Stimulated activated CD4-positive, alpha-beta T cell treated with anti-CD3 and anti-CD28 coated beads, TNF-alpha, amount 100 ng/mL, for 48 hours (primary cell): ENCODE results near the gene CCDC148.
A peak's percentile ranks its signal among the peaks of the same experiment; 100 is the strongest.

Experiments
- DNase-seq, 3 donors: peaks; one replicate each; pipeline ENCODE4 v3.0.0-alpha.2; 2020; ENCODE audit warnings: low read depth in 3 of 3

CCDC148 gene

DNA sequence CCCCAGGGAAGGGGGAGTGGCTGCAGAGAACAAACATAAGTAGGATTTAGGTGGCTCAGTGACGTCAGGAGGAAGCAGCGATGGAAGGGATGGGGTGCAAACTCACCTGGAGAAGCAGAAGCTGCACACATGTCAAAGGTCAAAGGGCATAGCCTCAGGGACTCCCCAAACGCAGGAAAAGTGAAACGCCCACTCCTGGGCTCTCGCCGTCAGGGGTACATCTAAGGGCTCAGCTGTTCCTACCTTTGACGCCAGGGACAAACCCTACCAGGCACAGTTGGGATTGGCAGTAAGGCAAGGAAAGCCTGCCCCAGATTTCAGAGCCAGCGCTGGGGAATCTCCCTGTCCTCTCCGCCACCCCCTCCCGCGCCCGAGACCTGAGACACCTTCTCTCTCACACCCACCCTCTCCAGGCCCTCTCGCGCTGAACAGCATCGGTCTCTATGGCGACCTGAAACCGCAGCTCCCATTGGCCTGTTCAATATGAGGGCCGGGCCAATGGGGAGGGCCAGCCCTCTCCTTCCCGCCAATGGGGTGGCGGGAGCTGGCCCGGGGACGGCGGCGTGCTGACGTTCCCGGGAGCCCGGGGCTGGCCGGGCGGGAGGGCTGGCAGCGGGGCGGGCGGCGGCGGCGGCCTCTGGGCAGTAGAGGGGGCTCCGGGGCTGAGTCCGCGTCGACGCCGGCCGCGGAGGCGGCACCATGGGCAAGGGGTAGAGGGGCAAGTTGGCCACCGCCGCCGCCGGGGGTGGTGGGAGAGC is at the start of gene CCDC148, which contains the start of gene PKP4:
TSS of gene CCDC148 (minus strand) at position 445 of the 758 bp plus-strand sequence. CDS start at position 131, 314 bp downstream.
TSS of gene PKP4 (plus strand) at position 644 of the 758 bp plus-strand sequence. CDS start 76,233 bp downstream, outside the sequence.
- peak; percentile 66 to 83 (median 83) for DNase-seq

GRCh38 chr2:158505448-158505934 is 48.9 kb upstream of the CCDC148 start:
- no peak for DNase-seq

DNA sequence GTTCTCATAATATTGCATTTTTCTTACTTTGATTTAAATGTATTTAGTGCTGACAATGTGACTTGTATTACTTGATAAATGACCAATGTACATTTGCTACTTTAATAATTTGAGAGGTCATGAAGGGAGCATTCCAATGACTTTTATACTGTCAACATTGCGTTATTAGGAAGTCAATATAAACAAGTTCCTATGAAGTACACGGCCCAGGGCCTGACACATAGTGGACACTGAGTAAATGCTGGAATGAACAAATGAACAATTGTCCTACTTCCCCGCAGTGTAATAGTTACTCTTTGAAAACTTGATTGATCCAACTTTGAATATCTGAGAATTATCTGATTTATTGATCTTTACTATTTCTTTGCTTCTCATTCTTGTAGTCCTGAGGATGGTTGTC is 47.5 kb upstream of the CCDC148 start:
- DNase-seq, result no peak

- DNase-seq, result no peak
Measured at GRCh38 chr2:158502974-158503373, 46.4 kb upstream of the CCDC148 start.

GRCh38 chr2:158501301-158501700 is 44.7 kb upstream of the CCDC148 start:
- DNase-seq, result no peak

DNA sequence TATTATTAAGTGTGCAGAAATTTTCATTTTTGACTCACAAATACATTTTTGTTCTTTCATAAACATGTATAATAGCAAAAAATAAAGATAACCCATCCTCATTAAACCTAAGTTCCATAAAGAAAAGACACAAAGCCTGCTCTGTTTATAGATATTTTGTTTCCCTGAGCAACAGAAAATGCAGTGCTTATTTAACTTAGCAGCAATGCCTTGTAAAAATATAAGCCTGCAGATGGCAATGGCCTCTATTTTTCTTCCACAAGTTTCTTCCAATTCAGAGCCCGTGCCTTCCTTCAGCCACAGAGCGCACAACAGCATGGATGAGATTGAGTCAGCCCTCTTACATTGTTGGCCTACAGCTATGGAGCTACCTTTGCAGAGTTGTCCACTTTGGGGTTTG is 43.8 kb upstream of the CCDC148 start:
- DNase-seq, result no peak

GRCh38 chr2:158499383-158499782 is 42.8 kb upstream of the CCDC148 start:
- DNase-seq, result no peak

- no peak for DNase-seq
Measured at GRCh38 chr2:158498749-158499136, 42.2 kb upstream of the CCDC148 start.

DNA sequence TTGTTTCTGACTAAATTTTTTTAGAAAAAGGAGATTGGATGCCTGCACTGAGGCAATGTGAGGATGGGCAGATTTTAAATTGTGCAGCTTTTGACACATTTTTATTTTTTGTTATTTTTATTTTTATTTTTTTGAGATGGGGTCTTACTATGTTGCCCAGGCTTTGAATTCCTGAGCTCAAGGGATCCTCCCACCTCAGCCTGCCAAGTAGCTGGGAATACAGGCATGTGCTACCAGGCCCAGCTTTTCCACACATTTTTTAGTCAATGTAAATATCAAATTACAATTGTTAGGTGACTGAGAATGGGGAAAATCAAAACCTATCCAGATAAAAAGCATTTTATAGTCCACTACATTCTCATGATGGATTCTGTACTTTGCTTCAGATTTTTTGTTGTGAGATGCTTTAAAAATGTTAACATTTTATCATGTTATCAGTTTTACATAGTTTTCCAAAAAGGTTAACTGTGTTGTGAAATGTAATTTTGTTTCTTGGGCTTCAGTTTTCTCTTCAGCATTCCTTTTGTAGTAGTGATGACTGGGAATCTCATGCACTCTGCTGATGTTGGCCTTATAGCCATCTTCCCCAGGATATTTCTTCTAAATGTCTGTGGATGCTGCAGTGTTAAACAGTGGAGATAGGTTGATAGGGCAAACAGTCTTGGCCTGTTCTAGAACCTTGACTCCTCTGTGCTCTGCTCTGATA is 41.6 kb upstream of the CCDC148 start:
- DNase-seq, result no peak

- no peak for DNase-seq
Measured at GRCh38 chr2:158497486-158497885, 40.9 kb upstream of the CCDC148 start.

GRCh38 chr2:158496986-158497385 is 40.4 kb upstream of the CCDC148 start:
- no peak for DNase-seq

- DNase-seq, result no peak
Measured at GRCh38 chr2:158495175-158495574, 38.6 kb upstream of the CCDC148 start.

- no peak for DNase-seq
Measured at GRCh38 chr2:158493458-158493857, 36.9 kb upstream of the CCDC148 start.

DNA sequence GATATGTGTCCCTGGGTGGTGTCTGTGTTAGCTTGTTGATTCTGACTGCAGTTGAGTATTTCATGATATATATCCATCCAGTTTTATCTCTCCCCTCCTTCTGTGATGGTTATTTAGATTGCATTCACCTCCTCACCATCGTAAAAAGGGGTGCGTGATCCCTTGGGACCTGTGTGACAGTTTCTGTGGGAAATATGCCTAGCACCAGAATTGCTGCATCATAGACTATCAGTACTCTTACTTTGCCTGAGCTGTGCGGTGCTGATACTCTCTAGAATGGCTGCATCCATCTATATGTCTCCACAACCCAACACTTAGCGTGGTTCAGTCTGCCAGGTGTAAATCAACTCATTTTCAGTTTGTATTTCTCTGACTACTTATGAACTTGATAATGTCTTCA is 34.5 kb upstream of the CCDC148 start:
- no peak for DNase-seq

DNA sequence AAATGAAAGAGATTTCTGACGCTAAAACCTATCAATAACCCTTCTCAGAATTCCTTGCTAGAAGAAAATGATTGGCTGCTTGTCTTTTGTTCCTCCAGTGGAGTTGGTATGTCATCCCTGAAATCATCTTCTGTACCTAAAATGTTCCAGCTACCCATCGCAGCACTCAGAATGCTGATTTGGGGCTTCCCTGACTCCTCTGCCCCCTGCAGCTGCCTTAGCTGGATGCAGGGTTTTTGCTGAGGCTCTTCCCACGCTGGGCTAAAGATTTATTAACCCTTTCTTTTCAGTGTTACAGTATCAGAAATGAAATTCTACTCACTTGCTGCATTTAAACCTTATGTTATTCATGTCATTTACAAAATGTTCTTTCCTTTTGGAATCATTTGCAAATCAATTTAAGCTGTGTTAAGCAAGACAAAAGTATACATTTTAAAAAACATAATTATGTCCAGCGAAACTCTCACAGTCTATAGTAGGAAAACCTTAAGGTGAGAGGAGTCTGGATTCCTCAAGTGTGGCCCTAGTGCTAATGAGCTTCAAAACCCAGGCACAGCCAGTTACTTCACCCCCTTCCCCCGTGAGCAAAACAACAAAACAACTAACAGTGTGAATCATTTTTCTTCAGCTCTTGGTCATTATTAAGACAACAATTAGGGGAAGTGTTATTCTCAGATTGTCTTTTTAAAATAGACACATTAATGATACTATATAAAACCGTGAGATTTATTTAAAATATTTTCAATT is 33.0 kb upstream of the CCDC148 start:
- no peak for DNase-seq

DNA sequence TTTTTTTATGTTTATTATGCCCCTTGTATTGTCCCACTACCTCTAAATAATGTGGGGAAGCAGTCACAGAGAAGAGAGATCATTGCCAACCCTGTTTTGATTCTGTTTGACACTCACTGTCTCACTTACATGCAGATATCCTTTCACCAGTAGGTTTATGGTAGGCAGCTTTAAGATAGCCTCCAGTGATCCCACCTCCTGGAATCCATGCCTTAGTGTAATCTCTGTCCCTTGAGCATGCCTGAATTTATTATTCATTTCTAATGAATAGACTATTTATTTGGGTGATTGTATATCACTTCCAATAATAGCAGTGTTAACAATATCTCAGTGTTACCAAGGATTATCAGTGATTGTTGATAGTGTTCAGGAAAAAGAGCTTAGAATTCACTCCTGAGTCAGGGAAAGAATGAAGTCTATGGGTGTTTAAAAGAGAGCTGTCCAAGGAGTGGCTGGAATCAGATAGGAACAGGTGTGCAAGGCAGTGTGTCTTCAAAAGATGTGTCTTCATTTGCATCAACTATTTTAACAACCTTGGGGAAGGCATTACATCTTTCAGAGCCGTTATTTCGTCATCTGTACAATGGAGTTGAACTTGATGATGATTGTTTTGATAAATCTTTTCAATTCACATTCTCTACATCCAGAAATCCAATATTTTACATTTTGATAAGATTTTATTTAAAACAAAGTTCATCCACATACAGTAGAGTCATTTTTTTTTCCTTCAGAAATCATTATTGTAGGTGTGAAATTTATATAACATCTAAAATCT is 32.1 kb upstream of the CCDC148 start:
- no peak for DNase-seq

DNA sequence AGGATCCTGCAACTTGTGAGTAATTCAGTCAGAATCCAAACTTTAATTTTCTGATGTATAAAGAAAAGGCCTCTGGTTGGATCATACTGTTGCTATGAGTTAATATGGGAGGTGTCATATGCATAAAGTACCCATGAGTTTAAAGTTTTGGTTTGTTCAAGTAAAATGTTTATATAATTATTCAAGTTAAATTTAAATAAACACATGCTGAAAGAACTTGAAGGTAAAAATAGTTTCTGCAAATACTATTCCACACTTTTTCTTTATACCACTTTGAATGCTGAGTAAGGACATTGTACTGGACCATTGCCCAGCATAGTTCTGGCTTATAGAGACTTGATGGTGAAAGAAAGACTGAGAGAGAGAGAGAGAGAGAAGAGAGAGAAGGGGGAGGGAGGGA is 30.9 kb upstream of the CCDC148 start:
- DNase-seq, result no peak

DNA sequence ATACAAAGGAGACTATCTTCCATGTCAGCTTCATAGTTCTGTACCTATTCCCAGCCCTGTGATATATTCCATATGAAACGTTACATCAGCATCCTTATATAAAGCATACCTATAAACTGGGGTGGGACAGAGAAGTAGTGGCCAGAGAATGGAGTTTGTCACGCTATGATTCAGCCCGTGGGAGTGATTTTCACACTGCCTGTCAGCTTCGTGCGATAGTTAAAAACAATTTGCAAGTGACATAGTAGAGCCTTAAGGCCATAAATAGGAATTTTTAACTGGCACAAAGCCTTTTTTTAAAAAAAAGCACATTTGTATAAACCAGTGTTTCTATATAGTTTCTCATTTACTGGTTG is 30.4 kb upstream of the CCDC148 start:
- no peak for DNase-seq

DNA sequence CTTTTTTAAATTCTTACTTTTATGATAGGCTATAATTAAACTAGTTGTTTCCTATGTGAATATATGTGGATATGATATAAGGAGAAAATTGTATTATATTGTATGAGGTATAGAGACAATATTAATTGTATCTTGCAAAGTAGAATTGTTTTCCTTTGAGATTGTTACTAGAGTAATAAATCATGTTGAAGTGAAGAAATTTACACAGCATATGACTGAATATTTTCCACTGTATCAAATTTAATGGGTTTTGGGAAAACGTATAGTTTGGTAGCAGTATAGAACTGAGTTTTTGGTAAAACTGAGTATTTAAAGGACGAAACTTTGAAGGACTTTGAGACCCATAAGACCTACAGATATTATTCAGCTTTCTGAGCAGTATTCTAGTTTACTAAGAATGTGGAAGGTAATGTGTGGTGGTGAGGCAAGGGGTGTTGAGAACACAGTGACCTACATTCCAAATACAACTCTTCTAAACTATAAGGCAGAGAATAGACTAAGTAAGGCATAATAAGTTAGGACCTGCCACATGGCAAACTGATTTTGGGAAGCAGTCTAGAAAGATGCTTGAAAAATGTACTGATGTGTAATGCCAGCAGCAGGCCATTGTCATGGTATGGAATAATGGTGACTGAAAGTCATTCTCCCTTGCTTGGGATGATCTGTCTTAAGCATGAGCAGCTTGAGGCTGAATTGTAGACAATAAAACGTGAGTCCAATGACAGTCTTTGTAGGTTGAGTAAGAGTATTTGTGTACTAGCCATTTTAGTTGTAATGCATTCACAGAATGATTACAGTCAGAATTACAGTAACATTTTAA is 29.8 kb upstream of the CCDC148 start:
- no peak for DNase-seq

DNA sequence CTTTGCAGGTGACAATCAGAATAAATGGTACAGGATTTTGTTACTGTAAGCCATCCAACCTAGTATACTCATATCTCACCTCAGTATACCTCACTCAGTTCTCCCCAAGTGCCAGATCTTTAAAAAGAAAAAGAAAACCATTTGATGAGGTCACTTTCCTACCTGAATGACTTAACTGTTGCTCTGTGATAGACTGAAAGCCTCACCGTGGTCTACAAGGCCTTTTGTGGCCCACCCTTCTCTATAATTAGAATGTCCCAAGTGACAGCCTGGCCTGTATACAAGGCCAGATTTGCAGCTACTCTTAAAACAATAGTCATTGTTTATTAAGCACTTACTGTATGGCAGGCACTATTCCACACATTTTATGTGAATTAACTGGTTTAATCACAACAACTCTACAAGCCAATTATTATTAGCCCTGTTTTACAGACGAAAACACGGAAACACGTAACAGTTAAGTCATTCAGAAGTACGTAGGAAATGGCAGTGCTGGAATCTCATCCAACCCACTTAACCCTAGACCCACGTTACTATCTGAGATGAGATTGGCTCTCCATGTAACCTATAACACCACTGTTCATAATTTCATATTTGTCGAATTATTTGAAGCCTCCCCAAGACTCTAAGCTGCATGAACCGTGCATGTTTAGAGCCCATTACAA is 28.5 kb upstream of the CCDC148 start:
- no peak for DNase-seq
